Endometrium (tissue), 2 donors: Measurements from ENCODE around the gene URM1.
"Not testable (repeated sequence)": the region's sequence is repeated elsewhere in the genome, so short reads cannot be mapped to it uniquely, and the experiment has no call there.

Experiments used
- FAIRE-seq: peaks from 2 replicates; lab custom pipeline; 2012; peaks lifted over from hg19 to GRCh38; lab: Jason Lieb, UNC
- donor health status: control.
- donor health status: control.

URM1 gene

GRCh38 chr9:128370752-128371629, at the start of gene URM1:
URM1 (plus strand) TSS chr9:128371374; CDS start chr9:128371381, 7 bp downstream.
- peak; percentile 53 for FAIRE-seq

GRCh38 chr9:128321879-128322403, 49.2 kb upstream of the URM1 start:
- no peak for FAIRE-seq

- no peak for FAIRE-seq
Observed at GRCh38 chr9:128322404-128323211, 48.6 kb upstream of the URM1 start, which contains the start of the genes COQ4 and TRUB2. COQ4 (plus strand) TSS chr9:128322839; CDS start chr9:128322859, 20 bp downstream. TRUB2 (minus strand) TSS chr9:128322447; CDS start chr9:128322408, 39 bp downstream.

GRCh38 chr9:128323212-128323730, 47.9 kb upstream of the URM1 start:
- no peak for FAIRE-seq

GRCh38 chr9:128323791-128324190, 47.4 kb upstream of the URM1 start:
- FAIRE-seq: no peak

- no peak for FAIRE-seq
Observed at GRCh38 chr9:128324401-128324800, 46.8 kb upstream of the URM1 start.

GRCh38 chr9:128325629-128326028, 45.5 kb upstream of the URM1 start:
- FAIRE-seq: no peak

- no peak for FAIRE-seq
Observed at GRCh38 chr9:128333451-128333869, 37.7 kb upstream of the URM1 start.

GRCh38 chr9:128335161-128335560, 36.0 kb upstream of the URM1 start:
- no peak for FAIRE-seq

GRCh38 chr9:128335914-128336313, 35.3 kb upstream of the URM1 start:
- FAIRE-seq: no peak

- FAIRE-seq: no peak
Observed at GRCh38 chr9:128337936-128338335, 33.2 kb upstream of the URM1 start.

GRCh38 chr9:128338852-128339614, 32.1 kb upstream of the URM1 start:
- not testable (repeated sequence) for FAIRE-seq

- FAIRE-seq: no peak
Observed at GRCh38 chr9:128339761-128340690, 31.1 kb upstream of the URM1 start, which contains the start of gene SLC27A4. SLC27A4 (plus strand) TSS chr9:128340527; CDS start chr9:128343133, 2,606 bp downstream.

GRCh38 chr9:128340691-128341434, 30.3 kb upstream of the URM1 start:
- no peak for FAIRE-seq

GRCh38 chr9:128341435-128341849, 29.7 kb upstream of the URM1 start:
- FAIRE-seq: no peak

- FAIRE-seq: no peak
Observed at GRCh38 chr9:128342971-128343680, 28.0 kb upstream of the URM1 start.

GRCh38 chr9:128343855-128344254, 27.3 kb upstream of the URM1 start:
- FAIRE-seq: no peak

- FAIRE-seq: no peak
Observed at GRCh38 chr9:128344931-128345605, 26.1 kb upstream of the URM1 start.
